HepG2 (cell line): ENCODE results near the gene PACS1. TPM values are rescaled to one million over a fixed set of nuclear protein-coding genes. Genes with fewer than 3 reads are reported as not detected.

Experiments used
- CENPX ChIP-seq: sonication (generic); formaldehyde crosslinking; IDR thresholded peaks from 2 replicates; pipeline ENCODE4 v1.9.0; 2021; ENCODE audit warnings: mild to moderate bottlenecking, missing genetic modification reagents, moderate library complexity
- FOXC1 ChIP-seq: sonication (generic); formaldehyde crosslinking; IDR thresholded peaks from 2 replicates; pipeline ENCODE4 v1.8.0; 2022; ENCODE audit warnings: mild to moderate bottlenecking, missing genetic modification reagents, borderline replicate concordance
- GPBP1L1 ChIP-seq: sonication (generic); formaldehyde crosslinking; IDR thresholded peaks from 2 replicates; pipeline ENCODE4 v1.5.0; 2020; ENCODE audit warnings: mild to moderate bottlenecking, missing genetic modification reagents
- MAFF ChIP-seq: IDR thresholded peaks from 2 replicates; pipeline ENCODE4 v1.6.1; 2011; ENCODE audit warnings: low read depth, low read length, improper control_type of control experiment
- MAFK ChIP-seq, 2 experiments: IDR thresholded peaks in 1 of 2; conservative IDR thresholded peaks in 1 of 2; 2 replicates each; pipeline ENCODE4 v1.6.1; 2011; ENCODE audit warnings: improper control_type of control experiment in 2 of 2, low read length in 2 of 2
- SNAPC5 ChIP-seq: sonication (generic); formaldehyde crosslinking; IDR thresholded peaks from 2 replicates; pipeline ENCODE4 v1.8.1; 2023; ENCODE audit warnings: mild to moderate bottlenecking, missing genetic modification reagents, borderline replicate concordance
- SRY ChIP-seq: sonication (generic); formaldehyde crosslinking; IDR thresholded peaks from 2 replicates; pipeline ENCODE4 v1.8.0; 2022; ENCODE audit warnings: mild to moderate bottlenecking, missing genetic modification reagents
- ZNF530 ChIP-seq: sonication (generic); formaldehyde crosslinking; IDR thresholded peaks from 2 replicates; pipeline ENCODE4 v1.5.0; 2020; ENCODE audit warnings: low read depth, mild to moderate bottlenecking, missing genetic modification reagents
- ZNF550 ChIP-seq: sonication (generic); formaldehyde crosslinking; IDR thresholded peaks from 2 replicates; pipeline ENCODE4 v1.4.0; 2020; ENCODE audit warnings: mild to moderate bottlenecking, missing genetic modification reagents, borderline replicate concordance
- ZNF614 ChIP-seq: IDR thresholded peaks from 2 replicates; pipeline ENCODE4 v1.6.1; 2018; ENCODE audit warnings: missing biosample characterization, missing genetic modification reagents, inconsistent platforms, borderline replicate concordance
- ZNF674 ChIP-seq: sonication (generic); formaldehyde crosslinking; IDR thresholded peaks from 2 replicates; pipeline ENCODE4 v1.5.0; 2020; ENCODE audit warnings: low read depth, mild to moderate bottlenecking, missing genetic modification reagents
- ZNF83 ChIP-seq: sonication (generic); formaldehyde crosslinking; IDR thresholded peaks from 2 replicates; pipeline ENCODE4 v1.4.0; 2020; ENCODE audit warnings: missing genetic modification reagents, mild to moderate bottlenecking, borderline replicate concordance
- polyA plus RNA-seq, 8 experiments: library from polyadenylated mRNA; depleted of rRNA in 3 of 8; stranded (reverse) in 7 of 8; unstranded in 1 of 8; fragments of >200 nt; fragmentation: Illumina TruSeq in 4 of 8; extraction: Trizol in 4 of 8; gene quantifications; 2 replicates each; pipeline versions ENCODE4 v1.2.1 to v1.2.3, GENCODE V29; 2011 to 2016; ENCODE audit warnings: low read depth in 4 of 8, missing spikeins in 1 of 8, mixed read lengths in 1 of 8; ENCODE audit not compliant: insufficient read depth in 1 of 8
- total RNA-seq, 5 experiments: library from RNA; depleted of rRNA; stranded (reverse); fragments of >200 nt; fragmentation: Illumina TruSeq; extraction: Trizol; gene quantifications; 2 replicates each; pipeline ENCODE4 v1.2.3, GENCODE V29; 2016; ENCODE audit warnings: low read depth in 1 of 5
- TF ChIP-seq, protein P1 (sequence below): fragments of 450-650 bp; IDR thresholded peaks from 2 replicates; pipeline ENCODE4 v1.6.1; 2017
- TF ChIP-seq, protein P2 (sequence below): fragments of 450-650 bp; IDR thresholded peaks from 2 replicates; pipeline ENCODE4 v1.6.1; 2016
- TF ChIP-seq, protein P3 (sequence below): sonication (generic); formaldehyde crosslinking; IDR thresholded peaks from 2 replicates; pipeline ENCODE4 v1.8.1; 2023; ENCODE audit warnings: missing genetic modification reagents, inconsistent platforms, borderline replicate concordance
- TF ChIP-seq, protein P4 (sequence below): sonication (generic); formaldehyde crosslinking; IDR thresholded peaks from 2 replicates; pipeline ENCODE4 v1.5.1; 2020; ENCODE audit warnings: mild to moderate bottlenecking, missing genetic modification reagents, moderate library complexity

Gene PACS1
- total and polyA plus RNA-seq, 2 of the 13 experiments (the other 11 are each of a cell fraction or from before 2014, with no cell fraction given) = 7.6 to 8.6 TPM

- TF ChIP-seq, protein P1, sequence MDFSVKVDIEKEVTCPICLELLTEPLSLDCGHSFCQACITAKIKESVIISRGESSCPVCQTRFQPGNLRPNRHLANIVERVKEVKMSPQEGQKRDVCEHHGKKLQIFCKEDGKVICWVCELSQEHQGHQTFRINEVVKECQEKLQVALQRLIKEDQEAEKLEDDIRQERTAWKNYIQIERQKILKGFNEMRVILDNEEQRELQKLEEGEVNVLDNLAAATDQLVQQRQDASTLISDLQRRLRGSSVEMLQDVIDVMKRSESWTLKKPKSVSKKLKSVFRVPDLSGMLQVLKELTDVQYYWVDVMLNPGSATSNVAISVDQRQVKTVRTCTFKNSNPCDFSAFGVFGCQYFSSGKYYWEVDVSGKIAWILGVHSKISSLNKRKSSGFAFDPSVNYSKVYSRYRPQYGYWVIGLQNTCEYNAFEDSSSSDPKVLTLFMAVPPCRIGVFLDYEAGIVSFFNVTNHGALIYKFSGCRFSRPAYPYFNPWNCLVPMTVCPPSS = no peak
- TF ChIP-seq, protein P2, sequence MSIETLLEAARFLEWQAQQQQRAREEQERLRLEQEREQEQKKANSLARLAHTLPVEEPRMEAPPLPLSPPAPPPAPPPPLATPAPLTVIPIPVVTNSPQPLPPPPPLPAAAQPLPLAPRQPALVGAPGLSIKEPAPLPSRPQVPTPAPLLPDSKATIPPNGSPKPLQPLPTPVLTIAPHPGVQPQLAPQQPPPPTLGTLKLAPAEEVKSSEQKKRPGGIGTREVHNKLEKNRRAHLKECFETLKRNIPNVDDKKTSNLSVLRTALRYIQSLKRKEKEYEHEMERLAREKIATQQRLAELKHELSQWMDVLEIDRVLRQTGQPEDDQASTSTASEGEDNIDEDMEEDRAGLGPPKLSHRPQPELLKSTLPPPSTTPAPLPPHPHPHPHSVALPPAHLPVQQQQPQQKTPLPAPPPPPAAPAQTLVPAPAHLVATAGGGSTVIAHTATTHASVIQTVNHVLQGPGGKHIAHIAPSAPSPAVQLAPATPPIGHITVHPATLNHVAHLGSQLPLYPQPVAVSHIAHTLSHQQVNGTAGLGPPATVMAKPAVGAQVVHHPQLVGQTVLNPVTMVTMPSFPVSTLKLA = no peak
- TF ChIP-seq FOXC1 (CRISPR knock-in tag) = no peak
- TF ChIP-seq, protein P3, sequence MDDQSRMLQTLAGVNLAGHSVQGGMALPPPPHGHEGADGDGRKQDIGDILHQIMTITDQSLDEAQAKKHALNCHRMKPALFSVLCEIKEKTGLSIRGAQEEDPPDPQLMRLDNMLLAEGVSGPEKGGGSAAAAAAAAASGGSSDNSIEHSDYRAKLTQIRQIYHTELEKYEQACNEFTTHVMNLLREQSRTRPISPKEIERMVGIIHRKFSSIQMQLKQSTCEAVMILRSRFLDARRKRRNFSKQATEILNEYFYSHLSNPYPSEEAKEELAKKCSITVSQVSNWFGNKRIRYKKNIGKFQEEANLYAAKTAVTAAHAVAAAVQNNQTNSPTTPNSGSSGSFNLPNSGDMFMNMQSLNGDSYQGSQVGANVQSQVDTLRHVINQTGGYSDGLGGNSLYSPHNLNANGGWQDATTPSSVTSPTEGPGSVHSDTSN (CRISPR knock-in tag) = no peak
- TF ChIP-seq, protein P4, sequence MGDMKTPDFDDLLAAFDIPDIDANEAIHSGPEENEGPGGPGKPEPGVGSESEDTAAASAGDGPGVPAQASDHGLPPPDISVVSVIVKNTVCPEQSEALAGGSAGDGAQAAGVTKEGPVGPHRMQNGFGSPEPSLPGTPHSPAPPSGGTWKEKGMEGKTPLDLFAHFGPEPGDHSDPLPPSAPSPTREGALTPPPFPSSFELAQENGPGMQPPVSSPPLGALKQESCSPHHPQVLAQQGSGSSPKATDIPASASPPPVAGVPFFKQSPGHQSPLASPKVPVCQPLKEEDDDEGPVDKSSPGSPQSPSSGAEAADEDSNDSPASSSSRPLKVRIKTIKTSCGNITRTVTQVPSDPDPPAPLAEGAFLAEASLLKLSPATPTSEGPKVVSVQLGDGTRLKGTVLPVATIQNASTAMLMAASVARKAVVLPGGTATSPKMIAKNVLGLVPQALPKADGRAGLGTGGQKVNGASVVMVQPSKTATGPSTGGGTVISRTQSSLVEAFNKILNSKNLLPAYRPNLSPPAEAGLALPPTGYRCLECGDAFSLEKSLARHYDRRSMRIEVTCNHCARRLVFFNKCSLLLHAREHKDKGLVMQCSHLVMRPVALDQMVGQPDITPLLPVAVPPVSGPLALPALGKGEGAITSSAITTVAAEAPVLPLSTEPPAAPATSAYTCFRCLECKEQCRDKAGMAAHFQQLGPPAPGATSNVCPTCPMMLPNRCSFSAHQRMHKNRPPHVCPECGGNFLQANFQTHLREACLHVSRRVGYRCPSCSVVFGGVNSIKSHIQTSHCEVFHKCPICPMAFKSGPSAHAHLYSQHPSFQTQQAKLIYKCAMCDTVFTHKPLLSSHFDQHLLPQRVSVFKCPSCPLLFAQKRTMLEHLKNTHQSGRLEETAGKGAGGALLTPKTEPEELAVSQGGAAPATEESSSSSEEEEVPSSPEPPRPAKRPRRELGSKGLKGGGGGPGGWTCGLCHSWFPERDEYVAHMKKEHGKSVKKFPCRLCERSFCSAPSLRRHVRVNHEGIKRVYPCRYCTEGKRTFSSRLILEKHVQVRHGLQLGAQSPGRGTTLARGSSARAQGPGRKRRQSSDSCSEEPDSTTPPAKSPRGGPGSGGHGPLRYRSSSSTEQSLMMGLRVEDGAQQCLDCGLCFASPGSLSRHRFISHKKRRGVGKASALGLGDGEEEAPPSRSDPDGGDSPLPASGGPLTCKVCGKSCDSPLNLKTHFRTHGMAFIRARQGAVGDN (CRISPR knock-in tag) = peak; percentile 76
- TF ChIP-seq MAFF = no peak
- TF ChIP-seq SNAPC5 (CRISPR knock-in tag) = no peak; the same call in 1 of the 2 replicates
- TF ChIP-seq CENPX = no peak
- no peak for TF ChIP-seq GPBP1L1 (CRISPR knock-in tag)
- TF ChIP-seq MAFK (conservative IDR thresholded peaks at IDR 0.05 in 1 of 2, IDR thresholded peaks at IDR 0.05 in 1 of 2; ENCODE audit: low read length in 2 of 2) = no peak
- no peak; the same call in 1 of the 2 replicates for TF ChIP-seq ZNF614 (CRISPR knock-in tag)
- TF ChIP-seq ZNF83 (CRISPR knock-in tag) = no peak
- TF ChIP-seq ZNF530 = peak; percentile 84; the same call in 1 of the 2 replicates
- TF ChIP-seq SRY = no peak
- TF ChIP-seq ZNF674 = no peak
- no peak for TF ChIP-seq ZNF550
Observed at GRCh38 chr11:66289548-66290329, 219.7 kb downstream of the PACS1 start (continued).
